Stimulated activated naive B cell treated with anti-CD40 and anti-IgM and Interleukin-4, amounts not matched to agents 10 μg/mL and 1 μg/mL and 100 μg/mL, for 72 hours (primary cell): ENCODE data around the gene SCEL.

Experiments used
- ATAC-seq, 2 donors: fragments of 150-1000 bp; cut with Tn5 transposase; replicated peaks; 2 replicates each; pipeline ENCODE4 v1.10.0; 2021; ENCODE audit warnings: moderate library complexity in 1 of 2
- DNase-seq: peaks from one replicate; pipeline ENCODE4 v3.0.0; 2021
- H3K27ac Mint-ChIP-seq: one replicate; pipeline ENCODE4 v1.8.0; 2022; ENCODE audit warnings: mild to moderate bottlenecking, mixed read lengths
- H3K27me3 Mint-ChIP-seq, 2 donors: one replicate each; pipeline ENCODE4 v1.8.0; 2022; ENCODE audit warnings: mixed read lengths in 2 of 2
- H3K36me3 Mint-ChIP-seq, 2 donors: one replicate each; pipeline ENCODE4 v1.8.0; 2022; ENCODE audit warnings: mixed read lengths in 2 of 2, mild to moderate bottlenecking in 1 of 2
- H3K4me1 Mint-ChIP-seq, 2 donors: one replicate each; pipeline ENCODE4 v1.8.0; 2022; ENCODE audit warnings: mixed read lengths in 2 of 2, mild to moderate bottlenecking in 1 of 2
- H3K4me3 Mint-ChIP-seq, 2 donors: one replicate each; pipeline ENCODE4 v1.8.0; 2022; ENCODE audit warnings: mild to moderate bottlenecking in 2 of 2, mixed read lengths in 2 of 2, moderate library complexity in 1 of 2
- H3K9me3 Mint-ChIP-seq, 2 donors: one replicate each; pipeline ENCODE4 v1.8.0; 2022; ENCODE audit warnings: mixed read lengths in 2 of 2, mild to moderate bottlenecking in 1 of 2

The SCEL gene

GRCh38 chr13:77558016-77558415, 22.5 kb downstream of the SCEL start:
- Mint-ChIP-seq H3K4me1 (peaks cover 15 to 35% of the 10 kb centered on the region in 2 donors), H3K9me3 (peaks cover 0 to 2% of the 10 kb centered on the region in 2 donors), H3K36me3 (no peaks in the 10 kb centered on the region), H3K4me3 (no peak overlapping the region), H3K27ac (no peak overlapping the region), H3K27me3 (peaks cover 2 to 13% of the 10 kb centered on the region in 2 donors)
- ATAC-seq (no peak), DNase-seq (no peak)

- peaks cover 0 to 2% of the 10 kb centered on the region in 2 donors for H3K9me3 Mint-ChIP-seq
- H3K4me1 Mint-ChIP-seq = peaks cover 15 to 33% of the 10 kb centered on the region in 2 donors
- DNase-seq (no peak), ATAC-seq (no peak)
- no peaks in the 10 kb centered on the region for H3K36me3 Mint-ChIP-seq
- H3K27me3 Mint-ChIP-seq = peaks cover 6 to 9% of the 10 kb centered on the region in 2 donors
- no peak overlapping the region for H3K27ac Mint-ChIP-seq
- no peak overlapping the region for H3K4me3 Mint-ChIP-seq
These were observed 27.6 kb downstream of the SCEL start for GRCh38 chr13:77563111-77563510.

- DNase-seq = no peak
- ATAC-seq = peak; percentile 69 to 88
- H3K27ac Mint-ChIP-seq = no peak overlapping the region
- H3K27me3 Mint-ChIP-seq = peaks cover 6 to 15% of the 10 kb centered on the region in 2 donors
- no peaks in the 10 kb centered on the region for H3K9me3 Mint-ChIP-seq
- no peaks in the 10 kb centered on the region for H3K36me3 Mint-ChIP-seq
- H3K4me1 Mint-ChIP-seq = peaks cover 2 to 8% of the 10 kb centered on the region in 2 donors
- no peak overlapping the region for H3K4me3 Mint-ChIP-seq
These were observed 30.1 kb downstream of the SCEL start for GRCh38 chr13:77565635-77566034.

- Mint-ChIP-seq H3K27me3 (peaks cover 19 to 29% of the 10 kb centered on the region in 2 donors), H3K4me3 (no peak overlapping the region)
- ATAC-seq = no peak
These were observed 36.5 kb downstream of the SCEL start for GRCh38 chr13:77571956-77572355.

GRCh38 chr13:77574096-77574495, 38.6 kb downstream of the SCEL start:
- Mint-ChIP-seq H3K4me3 (no peak overlapping the region), H3K4me1 (no peaks in the 10 kb centered on the region), H3K27me3 (peaks cover 32 to 34% of the 10 kb centered on the region in 2 donors), H3K9me3 (no peaks in the 10 kb centered on the region), H3K36me3 (no peaks in the 10 kb centered on the region), H3K27ac (no peak overlapping the region)
- DNase-seq = no peak
- no peak for ATAC-seq

More at GRCh38 chr13:77571956-77572355, 36.5 kb downstream of the SCEL start:
- Mint-ChIP-seq H3K9me3 (no peaks in the 10 kb centered on the region), H3K4me1 (no peaks in the 10 kb centered on the region), H3K36me3 (no peaks in the 10 kb centered on the region), H3K27ac (no peak overlapping the region)
- DNase-seq = no peak

- ATAC-seq (no peak), DNase-seq (no peak)
- H3K4me3 Mint-ChIP-seq = no peak overlapping the region
- peaks cover 17 to 32% of the 10 kb centered on the region in 2 donors for H3K27me3 Mint-ChIP-seq
- no peaks in the 10 kb centered on the region for H3K9me3 Mint-ChIP-seq
- no peak overlapping the region for H3K27ac Mint-ChIP-seq
- H3K4me1 Mint-ChIP-seq = no peaks in the 10 kb centered on the region
- H3K36me3 Mint-ChIP-seq = no peaks in the 10 kb centered on the region
These were observed 44.5 kb downstream of the SCEL start for GRCh38 chr13:77579959-77580358.

GRCh38 chr13:77580748-77581147, 45.2 kb downstream of the SCEL start:
- ATAC-seq (no peak), DNase-seq (no peak)
- Mint-ChIP-seq H3K27ac (no peak overlapping the region), H3K9me3 (no peaks in the 10 kb centered on the region), H3K4me3 (no peak overlapping the region), H3K36me3 (no peaks in the 10 kb centered on the region), H3K4me1 (no peaks in the 10 kb centered on the region), H3K27me3 (peaks cover 14 to 31% of the 10 kb centered on the region in 2 donors)

GRCh38 chr13:77583581-77583980, 48.1 kb downstream of the SCEL start:
- Mint-ChIP-seq H3K9me3 (no peaks in the 10 kb centered on the region), H3K27me3 (peaks cover 0 to 6% of the 10 kb centered on the region in 2 donors), H3K4me3 (no peak overlapping the region)

GRCh38 chr13:77584106-77584505, 48.6 kb downstream of the SCEL start:
- DNase-seq (no peak), ATAC-seq (no peak)
- no peaks in the 10 kb centered on the region for H3K36me3 Mint-ChIP-seq
- no peaks in the 10 kb centered on the region for H3K9me3 Mint-ChIP-seq
- H3K27ac Mint-ChIP-seq = no peak overlapping the region
- H3K27me3 Mint-ChIP-seq = peaks cover 0 to 4% of the 10 kb centered on the region in 2 donors
- no peak overlapping the region for H3K4me3 Mint-ChIP-seq
- H3K4me1 Mint-ChIP-seq = no peaks in the 10 kb centered on the region

More at GRCh38 chr13:77583581-77583980, 48.1 kb downstream of the SCEL start:
- no peak for DNase-seq
- Mint-ChIP-seq H3K4me1 (no peaks in the 10 kb centered on the region), H3K27ac (no peak overlapping the region), H3K36me3 (no peaks in the 10 kb centered on the region)
- ATAC-seq = no peak

GRCh38 chr13:77595166-77595810, 59.8 kb downstream of the SCEL start:
- Mint-ChIP-seq H3K36me3 (no peaks in the 10 kb centered on the region), H3K4me1 (peaks cover 0 to 4% of the 10 kb centered on the region in 2 donors), H3K27me3 (peaks cover 11 to 14% of the 10 kb centered on the region in 2 donors), H3K27ac (no peak overlapping the region), H3K4me3 (no peak overlapping the region), H3K9me3 (no peaks in the 10 kb centered on the region)
- no peak for ATAC-seq
- no peak for DNase-seq

GRCh38 chr13:77596777-77597176, 61.3 kb downstream of the SCEL start:
- Mint-ChIP-seq H3K36me3 (no peaks in the 10 kb centered on the region), H3K4me1 (peaks cover 0 to 4% of the 10 kb centered on the region in 2 donors), H3K27ac (no peak overlapping the region), H3K4me3 (no peak overlapping the region), H3K27me3 (peaks cover 11 to 14% of the 10 kb centered on the region in 2 donors), H3K9me3 (no peaks in the 10 kb centered on the region)
- no peak for ATAC-seq
- DNase-seq = no peak

GRCh38 chr13:77599351-77599750, 63.8 kb downstream of the SCEL start:
- no peaks in the 10 kb centered on the region for H3K9me3 Mint-ChIP-seq
- ATAC-seq (no peak), DNase-seq (no peak)
- peaks cover 4 to 6% of the 10 kb centered on the region in 2 donors for H3K27me3 Mint-ChIP-seq
- no peaks in the 10 kb centered on the region for H3K4me1 Mint-ChIP-seq
- H3K36me3 Mint-ChIP-seq = no peaks in the 10 kb centered on the region
- no peak overlapping the region for H3K4me3 Mint-ChIP-seq
- H3K27ac Mint-ChIP-seq = no peak overlapping the region

GRCh38 chr13:77600701-77601100, 65.2 kb downstream of the SCEL start:
- no peak for ATAC-seq

GRCh38 chr13:77611068-77611467, 75.6 kb downstream of the SCEL start:
- Mint-ChIP-seq H3K4me3 (no peak overlapping the region), H3K4me1 (no peaks in the 10 kb centered on the region), H3K27me3 (no peaks in the 10 kb centered on the region), H3K9me3 (no peaks in the 10 kb centered on the region), H3K27ac (no peak overlapping the region), H3K36me3 (no peaks in the 10 kb centered on the region)
- ATAC-seq (no peak), DNase-seq (no peak)

More at GRCh38 chr13:77600701-77601100, 65.2 kb downstream of the SCEL start:
- peaks cover 0 to 7% of the 10 kb centered on the region in 2 donors for H3K27me3 Mint-ChIP-seq
- no peak overlapping the region for H3K4me3 Mint-ChIP-seq
- no peaks in the 10 kb centered on the region for H3K36me3 Mint-ChIP-seq
- no peaks in the 10 kb centered on the region for H3K4me1 Mint-ChIP-seq
- no peak for DNase-seq
- H3K9me3 Mint-ChIP-seq = no peaks in the 10 kb centered on the region
- H3K27ac Mint-ChIP-seq = no peak overlapping the region

GRCh38 chr13:77616027-77616426, 80.5 kb downstream of the SCEL start:
- Mint-ChIP-seq H3K4me3 (no peak overlapping the region), H3K27me3 (peaks cover 2% of the 10 kb centered on the region in 2 donors), H3K27ac (no peak overlapping the region), H3K4me1 (no peaks in the 10 kb centered on the region), H3K36me3 (no peaks in the 10 kb centered on the region), H3K9me3 (no peaks in the 10 kb centered on the region)
- ATAC-seq (no peak), DNase-seq (no peak)
